SKM-1 (cell line): ENCODE data around the gene GLIS1.

Experiments
- DNase-seq: peaks from one replicate; lab custom pipeline; 2025; ENCODE audit not compliant: unreplicated experiment; lab: John Stamatoyannopoulos, UW

The GLIS1 gene

DNA sequence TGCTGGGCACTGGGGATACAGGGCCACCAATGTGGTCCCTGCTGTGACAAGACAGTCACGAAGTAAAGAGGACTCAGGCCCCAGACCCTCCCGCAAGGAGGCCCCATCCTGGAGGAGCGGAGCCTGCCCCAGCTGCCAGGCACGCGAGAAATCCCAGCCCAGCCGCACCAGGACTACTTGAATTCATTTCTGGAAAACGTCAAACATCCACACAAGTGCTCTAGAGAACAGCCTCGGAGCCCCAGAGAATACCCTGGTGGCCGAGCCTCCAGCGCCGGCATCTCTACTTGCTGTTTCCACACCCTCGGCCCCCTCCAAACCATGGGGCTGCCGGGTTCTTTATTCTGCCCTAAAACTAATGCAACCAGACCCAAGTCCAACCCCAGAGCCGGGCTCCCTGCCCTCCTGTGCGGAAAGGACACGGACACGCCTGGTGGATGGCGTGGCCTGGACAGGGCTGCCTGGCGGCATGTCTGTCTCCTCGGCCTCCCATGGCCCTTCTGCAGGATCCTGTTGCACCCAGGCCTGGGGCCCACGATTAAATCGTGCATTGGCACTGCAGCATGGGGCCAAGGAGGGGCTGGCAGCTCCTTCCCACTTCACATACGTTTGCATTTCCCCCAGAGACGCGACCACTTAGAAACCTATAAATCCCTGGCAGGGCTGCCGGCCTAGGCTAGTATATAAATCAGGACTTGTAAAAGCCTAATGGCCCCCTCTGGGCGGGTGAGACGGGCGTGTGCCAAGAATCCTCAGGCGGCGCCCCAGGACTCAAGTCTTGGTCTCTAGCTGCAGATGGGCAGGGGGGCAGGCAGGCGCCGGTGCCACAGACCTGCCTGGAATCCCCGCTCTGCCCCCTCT is 238.5 kb downstream of the GLIS1 start:
- DNase-seq: no peak

DNA sequence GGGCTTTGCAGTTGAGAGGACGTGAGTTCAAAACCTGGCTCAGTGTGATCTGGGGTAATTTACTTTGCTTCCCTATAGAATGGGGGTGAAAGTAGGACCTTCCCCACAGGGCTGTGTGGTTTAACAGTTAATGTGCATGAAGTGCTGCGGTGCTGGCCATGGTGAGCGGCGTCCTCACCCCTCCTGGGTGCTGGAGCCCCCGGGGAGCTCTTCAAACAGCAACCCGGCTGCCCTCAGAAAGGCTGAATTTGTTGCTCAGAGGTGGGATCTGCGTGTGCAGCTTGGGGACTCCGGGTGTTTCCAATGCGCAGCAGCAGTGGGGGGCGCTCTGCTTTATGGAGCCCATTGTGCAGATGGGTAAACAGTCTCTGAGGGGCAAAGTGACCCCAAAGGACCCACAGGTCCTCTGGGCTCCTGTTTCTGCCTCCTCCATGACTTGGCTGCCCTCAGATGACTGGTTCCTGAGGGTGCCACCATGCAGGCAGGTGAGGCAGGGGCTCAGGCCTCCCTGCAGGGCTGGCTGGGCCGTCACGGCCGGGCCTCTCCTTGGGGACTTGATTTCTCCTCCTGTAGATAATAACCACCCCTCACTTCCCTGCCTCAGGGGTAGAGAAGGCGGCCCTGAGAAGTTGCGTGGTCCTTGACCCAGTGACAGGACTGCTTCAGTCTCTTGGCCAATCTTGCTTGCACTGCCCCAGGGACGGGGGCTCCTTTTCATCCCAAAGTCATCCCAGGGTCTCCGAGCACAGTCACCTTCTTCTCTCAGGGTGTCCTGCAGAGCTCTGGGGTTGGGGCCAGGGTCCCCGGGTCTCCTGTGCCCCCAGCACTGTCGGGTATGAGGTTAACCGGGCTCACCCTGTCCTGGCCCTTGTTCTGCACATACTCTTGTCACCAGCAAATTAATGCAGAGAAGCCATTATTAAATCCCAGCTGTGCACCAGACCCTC is 239.4 kb downstream of the GLIS1 start:
- no peak for DNase-seq

DNA sequence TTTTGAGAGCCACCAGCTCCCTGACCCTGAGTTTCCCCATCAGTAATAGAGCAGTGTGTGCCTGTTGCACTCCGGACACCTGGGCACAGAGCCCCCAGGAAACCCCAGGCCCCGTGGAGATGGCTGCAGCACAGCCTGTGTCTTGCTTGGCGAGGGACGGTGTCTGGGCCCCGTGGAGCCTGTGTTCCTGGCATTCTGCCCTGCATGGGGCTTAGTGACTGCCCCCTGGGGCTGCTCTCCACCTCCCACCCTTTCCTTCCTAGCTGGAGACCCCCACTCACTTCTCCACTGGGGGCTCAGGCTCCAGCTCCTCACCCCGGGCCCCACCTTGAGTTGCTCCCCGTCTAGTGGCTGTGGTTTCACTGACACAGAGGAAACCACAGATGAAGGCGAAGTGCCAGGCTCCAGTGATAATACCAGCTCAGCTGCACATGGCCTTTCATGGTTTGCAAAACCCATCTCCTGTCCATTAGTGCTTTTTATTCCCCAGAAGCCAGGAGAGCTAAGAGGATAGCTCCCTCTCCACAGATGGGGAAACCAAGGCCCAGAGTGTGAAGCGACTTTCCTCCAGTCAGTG is 240.3 kb downstream of the GLIS1 start:
- DNase-seq: no peak

DNA sequence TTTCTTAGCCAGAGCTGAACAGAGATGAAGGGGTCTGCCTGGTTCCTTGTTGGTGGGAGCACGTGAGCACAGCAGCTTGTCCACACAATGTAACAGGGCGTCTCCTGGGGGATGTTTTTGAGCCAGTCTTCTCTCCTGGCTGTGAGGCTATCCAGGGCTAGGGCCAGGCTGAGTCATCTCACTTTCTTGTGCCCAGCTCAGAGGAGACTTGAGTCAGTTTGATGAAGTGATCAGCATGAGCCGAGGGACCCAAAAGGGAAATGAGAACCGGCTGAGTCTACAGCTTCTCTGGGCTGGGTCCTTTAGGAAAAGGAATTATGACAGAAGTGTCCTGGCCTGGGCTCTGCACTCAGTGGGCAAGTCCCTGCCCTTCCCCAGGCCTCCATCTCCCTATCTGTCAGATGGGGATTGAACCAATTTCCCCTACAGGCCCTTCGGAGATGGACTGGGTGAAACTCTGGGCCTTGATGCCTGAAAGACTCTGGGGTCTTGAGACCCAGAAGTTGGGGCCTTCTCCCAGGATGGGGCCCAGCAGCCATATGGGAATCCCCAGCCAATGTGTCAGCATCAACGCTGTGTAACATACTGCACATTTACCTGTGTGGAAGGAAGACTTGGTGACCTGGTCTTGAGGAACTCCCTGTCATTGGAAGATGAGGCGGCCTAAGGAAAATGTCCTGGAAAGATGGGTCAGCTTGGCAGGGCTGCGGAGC is 243.2 kb downstream of the GLIS1 start:
- DNase-seq: no peak

DNA sequence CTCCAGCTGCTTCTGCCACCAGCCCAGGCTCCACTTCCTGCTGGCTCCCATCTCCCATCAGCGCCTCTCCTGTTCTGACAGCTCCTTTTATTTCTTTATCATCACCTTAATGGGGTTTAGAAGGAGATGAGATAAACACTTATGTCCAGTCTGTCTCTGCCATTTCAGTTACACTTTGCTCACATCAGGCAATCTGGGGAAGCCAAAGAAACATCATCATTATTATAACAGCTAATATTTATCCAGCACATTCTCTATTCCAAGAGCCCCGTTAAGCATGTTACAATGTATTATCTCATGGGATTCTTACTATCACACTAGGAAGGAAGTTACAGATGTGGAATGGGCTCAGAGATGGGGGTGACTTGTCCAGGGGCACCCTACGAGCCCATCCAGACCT is 248.6 kb downstream of the GLIS1 start:
- DNase-seq: no peak

DNA sequence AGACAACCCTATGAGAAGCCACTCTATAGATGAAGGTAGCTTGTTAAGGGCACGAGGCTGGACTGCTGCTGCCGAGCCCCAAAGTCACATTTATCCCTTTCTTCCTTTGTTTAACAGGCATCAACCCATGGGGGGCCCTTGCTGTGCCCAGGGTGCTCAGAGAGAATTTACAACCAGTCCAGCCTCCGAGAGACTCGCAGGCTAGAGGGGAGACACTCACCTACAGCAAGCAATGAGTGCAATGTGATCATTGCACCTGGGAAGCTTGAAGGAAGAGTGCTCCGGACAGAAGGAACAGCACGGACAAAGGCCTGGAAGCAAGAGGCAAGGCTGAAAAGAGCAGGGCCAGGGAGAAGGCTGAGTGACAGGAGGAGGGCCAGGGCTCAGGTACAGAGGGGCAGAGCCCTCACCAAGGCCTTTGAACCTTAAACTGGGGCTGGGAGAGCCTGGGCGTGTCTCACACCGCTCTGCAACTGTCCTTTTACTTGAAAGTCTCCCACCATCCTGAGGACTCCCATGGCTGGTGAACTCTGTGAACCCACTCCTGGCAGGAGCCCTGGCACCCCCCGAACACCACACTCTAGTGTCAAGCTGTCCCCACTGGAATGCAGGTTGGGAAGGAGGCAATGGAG is 252.5 kb downstream of the GLIS1 start:
- DNase-seq: no peak

DNA sequence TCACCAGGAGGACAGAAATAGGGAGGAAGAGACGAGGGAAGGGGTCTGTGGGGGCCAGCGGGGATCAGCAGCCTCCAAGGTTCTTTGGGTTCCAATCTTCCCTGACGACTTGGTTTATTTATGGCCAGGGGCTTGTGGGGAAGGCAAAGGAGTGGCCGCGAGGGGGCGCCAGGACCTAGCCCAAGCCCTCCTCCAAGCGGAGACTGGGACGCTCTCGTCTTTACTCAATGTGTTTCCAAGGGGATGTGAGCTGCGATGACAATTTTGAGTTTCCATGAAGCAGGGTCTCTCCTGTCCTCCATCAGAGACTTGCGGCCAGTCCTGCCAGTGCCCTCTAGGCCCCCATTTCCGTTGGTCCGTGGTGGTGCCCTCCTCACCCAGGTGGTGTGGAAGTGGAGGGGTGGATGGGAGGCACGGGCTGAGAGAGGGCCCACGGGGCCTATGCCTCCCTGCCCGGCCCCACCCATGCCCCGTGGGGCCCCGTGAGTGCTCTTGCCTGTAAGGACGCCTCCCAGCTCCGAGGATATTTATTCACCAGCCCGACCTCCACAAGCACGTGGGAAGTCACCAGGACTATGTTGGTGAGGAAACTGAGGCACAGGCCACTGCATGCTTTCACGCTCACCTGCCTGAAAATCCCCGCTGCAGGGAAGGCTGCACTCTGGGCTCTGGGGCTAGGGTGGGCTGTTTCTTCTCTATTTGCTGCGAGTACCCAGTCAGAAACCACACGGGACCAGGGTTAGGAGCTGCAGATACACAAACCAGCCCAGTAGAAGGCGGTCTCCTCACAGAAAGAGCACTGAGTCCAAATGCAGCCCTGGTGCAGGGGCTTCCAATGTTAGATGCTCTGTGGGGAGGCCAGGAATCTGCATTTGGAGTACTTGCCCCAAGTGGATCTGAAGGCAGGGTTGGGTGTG is 253.2 kb downstream of the GLIS1 start:
- DNase-seq: peak; percentile 42

DNA sequence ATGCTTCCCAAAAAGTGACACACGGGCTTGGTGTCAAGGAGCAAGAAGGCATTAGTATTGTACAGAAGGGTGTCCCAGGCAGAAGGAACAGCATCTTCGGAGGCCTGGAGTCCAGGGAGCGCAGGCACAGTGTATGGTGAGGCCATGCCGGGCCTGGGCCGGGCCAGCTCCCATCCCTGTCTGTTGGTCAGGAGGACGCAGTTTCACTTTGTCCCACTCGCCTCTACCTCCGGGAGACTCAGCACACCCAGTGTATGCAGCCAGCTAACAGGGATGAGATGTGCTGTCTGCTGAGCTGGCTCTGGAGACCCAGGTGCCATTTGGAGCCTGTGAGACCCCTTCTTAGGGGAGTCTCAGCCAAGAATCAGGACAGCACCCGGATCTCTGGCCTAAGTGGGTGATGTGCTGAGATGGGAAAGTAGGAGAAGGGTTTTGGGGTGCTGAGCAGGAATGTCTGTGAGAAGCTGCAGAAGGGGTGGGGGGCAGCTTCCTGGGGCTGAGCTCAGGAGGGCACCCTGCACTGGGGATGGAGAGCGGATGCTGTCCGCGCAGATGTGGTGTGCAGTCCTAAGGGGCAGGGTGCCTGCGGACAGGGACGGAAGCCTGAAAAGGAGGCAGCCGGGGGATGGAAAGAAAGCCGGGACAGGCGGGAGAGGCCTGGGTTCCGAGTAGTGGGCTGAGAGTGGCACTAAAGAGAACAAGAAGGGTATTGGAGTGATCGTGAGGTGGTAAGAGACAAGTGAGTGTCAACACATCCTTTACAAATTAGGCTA is 254.1 kb downstream of the GLIS1 start:
- DNase-seq: no peak

DNA sequence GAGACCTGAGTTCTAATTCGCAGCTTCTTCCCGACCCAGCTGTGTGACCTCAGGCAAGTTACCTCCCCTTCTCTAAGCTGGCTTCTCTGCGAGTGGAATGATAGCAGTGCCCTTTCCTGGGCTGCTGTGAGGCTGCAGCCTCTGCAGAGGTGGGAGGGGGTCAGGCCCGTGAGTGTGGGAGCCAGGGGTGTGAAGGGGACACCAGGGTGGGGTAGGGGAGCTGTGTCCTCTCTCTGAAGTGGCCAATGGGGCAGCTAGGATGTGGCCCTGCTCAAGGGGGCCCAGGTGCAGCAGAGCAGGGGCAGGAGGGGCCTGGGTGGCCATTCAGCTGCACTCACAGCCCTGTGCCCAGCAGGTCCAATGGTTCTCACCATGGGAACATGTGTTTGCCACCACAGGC is 255.3 kb downstream of the GLIS1 start:
- DNase-seq: no peak

DNA sequence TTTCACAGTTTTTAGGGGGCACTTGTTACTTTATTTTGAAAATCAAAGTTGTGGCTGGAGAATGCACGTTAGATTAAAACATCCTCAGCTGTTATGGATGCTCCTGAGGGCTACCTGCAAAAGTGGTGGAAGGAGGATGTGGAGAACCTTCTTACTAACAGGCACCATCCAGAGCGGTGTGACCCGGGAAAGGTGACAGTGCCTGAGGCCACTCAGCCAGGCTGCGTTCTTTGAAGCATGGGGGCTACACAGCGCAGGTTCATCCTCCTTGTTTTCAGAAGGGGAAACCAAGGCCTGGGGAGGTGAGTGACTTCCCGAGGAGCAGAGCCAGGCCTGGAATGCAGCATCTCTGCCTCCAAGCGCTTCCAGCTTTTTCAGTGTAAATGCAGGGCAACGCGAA is 255.8 kb downstream of the GLIS1 start:
- DNase-seq: no peak

DNA sequence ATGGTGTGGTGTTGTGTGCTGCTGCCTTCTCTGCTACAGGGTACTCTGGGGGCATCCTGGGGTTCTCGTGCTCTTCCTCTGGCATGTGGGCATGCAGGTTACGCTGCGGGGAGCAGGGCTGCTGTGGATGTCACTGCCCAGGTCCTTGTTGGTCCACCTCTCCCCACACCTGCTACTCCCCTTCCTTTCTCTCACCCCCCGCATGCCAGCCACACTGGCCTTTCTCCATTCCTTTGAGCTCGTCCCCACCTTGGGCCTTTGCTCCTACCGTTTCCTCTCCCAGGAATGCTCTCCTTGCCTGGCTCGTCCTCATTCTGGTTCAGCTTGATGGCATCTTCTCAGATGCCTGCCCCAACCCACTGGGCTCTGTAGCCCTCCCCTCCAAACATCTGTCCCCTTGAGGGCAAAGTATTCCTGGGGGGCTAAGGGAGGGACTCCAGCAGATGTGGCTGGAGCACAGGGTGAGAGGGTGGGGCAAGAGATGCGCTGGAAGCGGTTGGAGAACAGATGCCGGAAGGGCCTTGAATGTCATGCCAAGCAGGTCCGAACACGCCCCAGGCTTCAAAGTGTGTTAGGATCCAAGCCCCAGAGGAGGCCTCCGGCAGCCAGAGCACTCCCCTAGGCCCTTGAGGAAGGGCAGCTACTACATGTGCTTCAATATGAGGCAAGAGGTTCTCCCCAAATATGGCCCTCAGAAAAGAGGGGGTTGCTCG is 256.4 kb downstream of the GLIS1 start:
- DNase-seq: no peak

DNA sequence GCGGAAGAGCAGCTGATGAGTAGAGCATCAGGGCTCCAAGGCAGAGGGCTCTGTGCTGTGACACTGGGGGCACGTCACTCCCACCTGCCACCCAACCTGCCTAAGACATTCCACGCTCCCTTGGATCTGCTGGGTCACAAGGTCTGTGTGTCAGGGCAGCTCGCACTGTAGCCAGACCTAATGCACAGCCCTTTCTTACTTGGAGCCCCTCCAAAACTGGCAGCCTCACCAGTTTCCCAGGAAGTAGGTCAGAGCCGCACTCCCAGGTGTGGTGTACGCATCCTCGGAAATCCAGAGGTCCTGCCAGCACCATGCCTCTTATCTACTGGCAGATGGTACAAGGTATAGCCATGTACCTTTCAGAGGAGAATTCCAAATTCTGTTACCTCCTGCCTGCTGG is 257.5 kb downstream of the GLIS1 start:
- DNase-seq: no peak

DNA sequence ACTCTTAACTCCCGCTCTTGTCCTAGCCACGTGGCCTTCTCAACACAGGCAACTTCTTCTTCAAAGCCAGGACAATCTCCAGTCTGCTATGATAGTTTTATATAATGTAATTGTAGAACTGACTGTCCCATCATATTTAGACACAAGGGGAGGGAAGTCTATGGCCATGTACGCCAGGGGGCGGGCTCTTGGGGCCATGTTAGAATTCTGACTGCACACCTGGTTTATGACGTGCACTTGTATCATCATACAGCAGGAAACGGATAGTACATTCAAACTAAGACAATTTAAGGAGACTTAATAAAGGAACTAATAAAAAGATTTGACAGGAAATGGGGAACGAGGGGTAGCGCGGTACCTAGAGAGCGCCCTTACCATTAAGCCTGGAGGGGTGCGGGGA is 258.3 kb downstream of the GLIS1 start:
- DNase-seq: no peak

DNA sequence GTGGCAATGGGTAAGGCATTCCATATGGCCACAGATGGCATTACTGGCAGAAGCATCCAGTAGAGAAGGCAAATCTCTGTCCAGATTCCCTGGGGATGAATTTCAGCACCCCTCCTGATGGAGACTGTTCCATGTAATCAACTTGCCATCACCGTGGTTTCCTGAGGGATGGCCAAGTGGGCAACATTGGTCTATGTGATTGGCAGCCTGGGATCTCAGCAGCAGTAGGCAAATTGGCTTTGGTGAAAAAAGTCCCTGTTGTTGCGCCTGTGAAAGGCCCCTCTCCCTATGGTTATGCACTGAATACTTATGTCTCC is 260.5 kb downstream of the GLIS1 start:
- no peak for DNase-seq

DNA sequence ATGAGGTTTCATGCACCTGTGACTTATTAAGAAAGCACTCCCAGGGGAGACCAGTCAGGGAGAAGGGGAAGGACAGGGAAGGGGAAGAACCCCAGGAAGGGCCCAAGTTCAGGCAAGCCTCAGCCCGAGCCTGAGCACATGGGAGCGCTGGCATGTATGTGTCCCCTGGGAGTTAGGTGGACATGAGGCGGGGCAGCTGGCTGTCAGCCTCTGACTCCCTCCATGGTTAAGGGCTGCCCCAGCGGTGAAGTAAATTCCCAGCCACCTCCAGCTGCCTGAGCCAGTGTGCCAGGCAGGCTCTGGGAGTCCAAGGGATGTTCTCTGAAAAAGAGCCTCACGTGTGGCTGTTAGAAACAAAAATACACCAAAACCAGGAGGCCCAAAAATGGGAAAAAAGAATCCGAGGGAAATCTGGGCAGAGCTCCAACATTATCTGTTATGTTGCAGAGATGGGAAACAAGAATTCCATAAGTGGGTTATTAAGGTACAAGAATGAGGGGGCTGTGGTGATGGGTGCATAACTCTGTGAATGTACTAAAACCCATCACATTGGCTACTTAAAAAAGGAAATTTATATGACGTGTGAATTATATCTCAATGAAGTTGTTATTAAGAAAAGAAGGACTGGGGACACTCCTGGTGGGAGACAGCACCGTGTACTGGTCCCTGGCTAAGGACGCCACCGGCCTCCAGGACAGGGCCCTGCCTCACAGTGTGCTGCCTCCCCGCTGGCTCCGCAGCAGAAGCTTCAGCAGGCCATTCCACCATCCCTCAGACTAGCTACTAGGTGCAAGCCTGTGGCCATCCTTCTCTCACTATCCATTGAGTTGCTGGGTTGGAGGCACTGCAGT is 261.1 kb downstream of the GLIS1 start:
- DNase-seq: no peak

DNA sequence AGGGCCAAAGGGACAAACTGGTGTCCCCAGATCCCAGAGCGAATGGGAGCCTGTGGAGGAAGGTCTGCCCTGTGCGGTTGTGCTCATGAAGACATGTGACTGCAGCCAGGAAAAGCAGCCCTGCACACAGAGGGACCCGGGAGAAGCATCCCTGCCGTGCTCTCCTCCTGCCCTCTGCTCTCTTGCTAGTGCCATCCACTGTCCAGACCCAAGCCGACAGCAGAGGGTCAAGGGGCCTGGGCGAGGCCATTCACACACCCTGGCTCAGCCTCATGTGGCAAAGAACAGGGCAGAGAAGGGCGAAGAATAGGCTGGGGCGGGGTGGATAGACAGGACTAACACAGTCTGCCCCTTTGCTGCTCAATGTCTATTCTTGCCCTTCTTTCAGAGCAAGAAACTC is 262.4 kb downstream of the GLIS1 start:
- no peak for DNase-seq

DNA sequence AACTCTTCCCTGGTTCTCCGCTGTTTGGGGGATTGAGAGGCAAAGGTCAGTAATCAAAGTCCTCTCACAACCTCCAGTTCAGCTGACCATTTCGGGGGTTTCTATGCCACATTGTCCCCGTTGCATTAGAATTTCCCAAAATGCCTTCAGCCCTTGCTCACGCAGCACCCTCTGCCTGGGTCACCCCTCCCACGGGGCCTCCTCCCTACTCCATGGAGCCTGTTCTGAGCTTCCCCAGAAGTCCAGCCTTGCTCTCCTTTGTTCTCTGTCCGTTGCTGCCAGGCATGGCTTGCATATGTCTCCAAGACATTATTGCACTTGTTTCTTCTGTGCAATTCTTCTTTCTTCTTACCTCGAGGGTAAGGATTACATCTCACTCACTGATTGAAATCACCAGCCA is 263.3 kb downstream of the GLIS1 start:
- no peak for DNase-seq
